Right renal cortex interstitium (tissue), 3 donors: ENCODE results near the gene OR4K1. TPM values are rescaled to one million over a fixed set of nuclear protein-coding genes. Genes with fewer than 3 reads are reported as not detected.
"Not testable (repeated sequence)": the region's sequence is repeated elsewhere in the genome, so short reads cannot be mapped to it uniquely, and the experiment has no call there.

Experiments used
- DNase-seq, 3 donors: peaks; one replicate each; pipeline ENCODE4 v3.0.0-alpha.2; 2013; ENCODE audit warnings: low read depth in 3 of 3, low spot score in 2 of 3
- polyA plus RNA-seq, 3 donors: library from polyadenylated mRNA; unstranded; fragments of 120-200 nt; gene quantifications; one replicate each; pipeline ENCODE4 v1.2.1, GENCODE V29; 2013; ENCODE audit not compliant: insufficient read length in 3 of 3

OR4K1 gene, protein sequence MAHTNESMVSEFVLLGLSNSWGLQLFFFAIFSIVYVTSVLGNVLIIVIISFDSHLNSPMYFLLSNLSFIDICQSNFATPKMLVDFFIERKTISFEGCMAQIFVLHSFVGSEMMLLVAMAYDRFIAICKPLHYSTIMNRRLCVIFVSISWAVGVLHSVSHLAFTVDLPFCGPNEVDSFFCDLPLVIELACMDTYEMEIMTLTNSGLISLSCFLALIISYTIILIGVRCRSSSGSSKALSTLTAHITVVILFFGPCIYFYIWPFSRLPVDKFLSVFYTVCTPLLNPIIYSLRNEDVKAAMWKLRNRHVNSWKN
- not detected for polyA plus RNA-seq

DNA sequence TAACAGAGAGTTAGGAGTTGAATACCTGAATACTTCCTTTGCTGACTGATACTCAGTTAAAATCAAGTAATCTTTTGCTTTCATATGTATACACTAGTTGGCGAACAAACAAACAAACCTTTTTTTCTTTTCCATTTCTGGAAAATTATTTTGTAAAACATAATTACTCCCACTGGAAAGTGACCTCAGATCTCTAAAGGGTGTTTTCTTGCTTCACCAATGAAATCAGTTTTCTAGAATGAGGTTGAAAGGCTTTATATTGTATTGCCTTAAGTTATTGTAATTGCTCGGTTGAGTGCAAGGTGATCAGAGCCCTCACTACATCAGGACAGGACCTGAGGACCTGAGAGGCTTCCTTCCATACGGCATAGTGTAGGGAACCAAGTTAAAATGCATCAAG is at the start of gene OR4K1:
Gene OR4K1, plus strand, starts transcription at position 301 of the 400 bp plus-strand sequence. CDS start 4,750 bp downstream, outside the sequence.
- DNase-seq, result no peak

DNA sequence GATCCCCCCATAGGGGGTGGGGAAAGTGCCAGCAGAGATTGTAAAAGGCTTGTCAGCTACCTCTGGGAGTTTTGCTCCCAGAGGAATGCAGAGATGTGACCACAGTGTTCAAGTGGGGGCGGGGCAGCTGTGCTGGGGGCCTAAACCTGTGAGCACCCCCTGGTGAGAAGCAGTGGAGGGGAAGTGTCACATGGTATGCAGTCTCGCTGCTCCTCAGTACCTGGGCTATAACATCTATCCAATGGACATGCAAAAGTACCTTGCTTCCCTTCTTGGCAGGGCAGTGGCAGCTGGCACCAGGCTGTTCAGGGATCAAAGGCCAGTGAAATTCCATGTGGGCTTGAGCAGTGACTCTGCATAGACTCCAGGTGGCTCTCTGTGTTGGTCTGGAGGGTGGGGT is 35.4 kb upstream of the OR4K1 start:
- DNase-seq, result no peak

DNA sequence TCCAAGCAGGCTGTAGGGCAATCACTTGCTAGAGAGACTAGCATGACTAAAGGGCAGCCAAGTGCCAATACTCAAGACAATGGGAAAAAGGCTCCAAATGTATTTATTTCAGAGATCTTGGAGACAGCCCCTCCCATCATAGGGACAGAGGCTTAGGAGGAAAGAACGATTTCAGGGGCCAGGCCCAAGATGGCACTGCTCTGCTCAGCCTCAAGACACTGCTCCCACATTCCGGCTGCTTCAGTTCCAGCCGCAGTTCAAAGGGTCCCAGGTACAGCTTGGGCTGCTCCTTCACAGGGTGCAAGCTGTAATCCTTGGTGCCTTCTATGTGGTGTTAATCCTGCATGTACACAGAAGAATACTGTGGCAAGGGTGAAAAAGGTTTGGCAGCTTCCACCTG is 29.7 kb upstream of the OR4K1 start:
- no peak for DNase-seq

DNA sequence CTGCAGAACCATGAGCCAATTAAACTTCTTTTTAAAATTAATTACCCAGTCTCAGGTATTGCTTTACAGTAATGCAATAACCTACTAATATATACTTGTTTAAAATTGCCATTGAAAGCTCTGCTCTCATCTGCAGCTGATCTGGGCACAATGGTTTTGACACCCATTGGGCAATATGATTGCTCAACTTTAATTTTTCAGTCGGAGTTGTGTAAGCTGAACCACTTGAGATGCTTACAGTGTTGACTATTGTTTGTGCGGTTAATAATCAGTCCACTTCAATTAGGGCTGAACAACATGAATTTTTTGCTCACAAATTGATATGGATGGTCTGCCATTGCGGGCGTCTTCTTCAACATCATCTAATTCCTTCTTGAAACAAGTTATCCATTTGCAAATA is 28.3 kb upstream of the OR4K1 start:
- no peak for DNase-seq

DNA sequence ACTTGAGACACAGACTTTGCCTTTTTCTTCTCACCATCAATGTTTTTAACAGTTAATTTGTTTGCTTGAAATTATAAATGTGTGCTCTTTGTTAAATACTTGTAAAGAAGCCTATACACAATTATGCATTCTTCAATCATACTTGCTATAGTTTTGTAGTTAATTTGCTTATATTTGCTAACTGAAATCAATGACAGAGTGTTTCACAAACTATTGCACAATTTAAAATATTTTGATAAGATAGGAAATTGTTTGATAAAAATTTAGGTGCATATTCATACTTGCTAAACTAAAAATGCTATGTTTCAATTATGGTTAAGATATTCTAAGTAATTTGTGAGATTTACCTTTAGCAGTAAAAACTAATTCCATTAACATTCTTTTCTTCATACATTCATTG is 24.1 kb upstream of the OR4K1 start:
- no peak for DNase-seq

DNA sequence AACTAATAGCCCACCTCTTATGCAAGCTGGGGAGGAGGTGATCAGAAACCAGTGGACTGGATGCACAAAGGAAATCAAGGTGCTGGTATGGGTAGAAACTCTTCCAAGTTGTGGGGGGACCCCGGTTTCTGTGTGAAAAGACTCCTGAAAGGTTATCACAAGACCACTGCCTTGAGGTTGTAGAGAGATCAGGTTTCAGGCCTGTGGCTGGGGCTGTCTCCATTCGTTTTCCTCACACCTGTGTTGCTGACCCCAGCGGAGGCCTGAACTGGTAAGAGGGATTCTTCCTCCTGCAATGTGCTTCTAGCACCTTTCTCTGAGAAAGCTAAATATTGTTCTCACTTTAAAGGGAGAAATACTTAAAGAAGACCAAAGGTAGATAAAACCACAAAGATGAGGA is 19.6 kb upstream of the OR4K1 start:
- no peak for DNase-seq

DNA sequence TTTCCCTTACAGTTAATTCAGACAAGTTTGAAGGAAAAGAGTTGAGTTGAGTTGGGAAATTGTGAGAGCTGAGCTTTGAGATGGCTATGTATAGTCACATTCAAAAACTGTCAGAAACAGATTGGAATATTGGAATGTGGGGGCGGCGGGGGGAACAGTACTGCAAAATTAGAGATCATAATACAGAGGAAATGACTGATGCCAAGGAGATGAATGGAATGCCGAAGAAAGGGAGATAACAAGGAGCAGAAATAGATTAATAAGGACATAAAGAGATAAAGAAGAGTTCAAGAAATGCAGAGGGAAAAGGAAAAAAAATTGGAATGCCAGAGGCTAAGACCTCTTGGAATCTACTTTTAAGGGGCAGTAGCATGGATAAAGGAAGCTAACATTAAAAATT is 13.5 kb upstream of the OR4K1 start:
- no peak for DNase-seq

DNA sequence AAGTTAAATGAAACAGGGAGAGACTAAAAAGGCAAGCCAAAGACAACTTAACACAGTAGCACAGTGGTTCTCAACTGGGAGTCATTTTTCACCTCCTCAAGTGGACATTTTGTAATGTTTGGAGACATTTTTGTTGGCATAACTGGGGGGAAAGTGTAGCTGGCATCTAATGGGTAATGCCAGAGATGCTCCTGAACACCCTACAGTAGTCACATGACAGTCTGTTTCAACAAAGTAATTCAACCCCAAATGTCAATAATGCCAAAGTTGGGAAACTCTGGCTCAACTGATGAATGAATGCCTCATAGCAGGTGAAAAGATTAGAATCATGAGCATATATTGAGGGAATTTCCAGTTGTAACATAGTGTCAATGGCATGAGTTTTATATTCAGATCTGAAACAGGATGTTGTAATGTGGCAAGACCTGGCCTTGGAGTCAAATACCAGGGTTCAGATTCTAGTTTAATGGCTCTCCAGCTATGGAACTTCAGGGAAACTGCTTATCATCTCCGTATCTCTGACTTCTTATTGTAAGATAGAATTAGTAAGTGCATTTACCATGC is 12.7 kb upstream of the OR4K1 start:
- no peak for DNase-seq

DNA sequence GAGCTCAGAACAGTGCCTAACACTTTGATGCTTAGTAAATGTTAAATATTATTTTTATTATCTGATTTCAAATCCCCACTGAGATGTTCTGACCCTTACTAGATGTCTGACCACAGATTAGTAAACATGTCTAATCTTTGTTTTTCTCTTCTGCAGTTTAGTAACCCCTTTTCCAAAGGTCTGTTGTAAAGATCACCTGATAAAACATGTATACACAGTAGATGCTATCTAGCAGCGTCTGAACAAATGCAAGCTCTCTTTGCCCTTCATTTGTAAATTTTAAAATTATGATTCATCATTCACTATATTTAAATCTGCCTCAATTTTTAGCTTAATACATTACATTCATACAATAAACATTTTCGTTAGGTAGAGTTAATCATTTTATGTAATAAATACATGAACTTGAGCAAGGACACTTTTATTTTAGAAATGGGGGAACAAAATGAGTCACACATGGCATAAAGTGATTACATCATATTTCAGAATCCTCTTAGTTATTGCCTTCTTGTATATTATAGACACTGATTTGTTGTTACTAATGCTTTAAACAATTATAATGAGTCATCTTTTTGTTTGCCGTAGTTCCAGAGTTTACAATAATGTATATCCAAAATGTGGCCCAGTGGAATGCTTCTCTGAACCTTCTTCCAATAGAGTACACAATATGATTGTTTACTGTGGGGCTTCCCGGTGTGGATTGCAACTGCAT is 12.0 kb upstream of the OR4K1 start:
- no peak for DNase-seq

DNA sequence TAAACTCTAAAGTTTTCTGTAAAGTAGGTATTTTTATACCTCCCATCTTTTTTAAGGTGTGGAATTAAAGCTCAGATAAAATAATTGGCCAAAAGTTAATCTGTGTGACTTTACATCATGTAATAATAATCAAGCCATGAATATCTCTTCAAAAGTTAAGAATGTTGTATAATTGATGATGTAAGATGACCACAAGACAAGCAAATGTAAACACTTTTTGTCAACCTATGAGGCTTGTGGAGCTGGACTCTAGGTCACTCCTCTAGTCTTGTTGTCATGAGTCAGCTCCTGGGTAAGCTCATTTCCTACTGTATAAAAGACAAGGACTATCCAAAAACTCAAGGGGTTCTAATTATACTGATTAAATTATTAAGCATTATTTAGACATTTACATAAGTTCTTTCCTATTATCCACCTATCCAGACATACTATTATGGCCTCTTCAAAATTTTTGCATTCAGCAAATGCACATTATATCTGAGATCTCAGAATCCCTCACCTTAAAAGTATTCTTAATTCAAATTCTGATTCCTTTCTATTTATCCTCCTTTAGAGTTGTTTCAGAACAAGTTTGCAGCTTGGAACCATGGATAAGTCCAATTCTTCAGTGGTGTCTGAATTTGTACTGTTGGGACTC is 10.6 kb upstream of the OR4K1 start, which contains the start of gene OR4K5:
Gene OR4K5, plus strand, starts transcription at position 587 of the 637 bp plus-strand sequence. Its CDS starts 0 bp downstream, at position 587.
- no peak for DNase-seq

DNA sequence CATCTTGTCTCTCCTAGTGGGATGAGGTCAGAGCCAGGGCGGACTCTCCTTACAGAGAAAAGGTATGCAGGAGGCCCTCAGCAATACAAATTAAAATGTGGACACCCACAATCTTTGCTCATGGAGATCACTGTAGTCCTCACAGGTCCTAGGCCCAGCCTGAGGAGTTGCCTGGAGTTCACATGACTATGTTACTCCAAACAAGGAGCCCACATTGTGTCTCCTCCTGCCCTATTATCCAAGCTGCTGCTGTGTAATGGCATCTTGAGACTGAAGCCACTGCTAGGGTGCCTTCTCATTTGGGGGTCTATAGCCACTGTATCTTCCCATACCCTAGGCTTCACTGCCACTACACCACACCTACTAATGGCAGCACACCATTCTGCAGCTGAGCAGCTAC is 11.0 kb downstream of the OR4K1 start:
- no peak for DNase-seq

DNA sequence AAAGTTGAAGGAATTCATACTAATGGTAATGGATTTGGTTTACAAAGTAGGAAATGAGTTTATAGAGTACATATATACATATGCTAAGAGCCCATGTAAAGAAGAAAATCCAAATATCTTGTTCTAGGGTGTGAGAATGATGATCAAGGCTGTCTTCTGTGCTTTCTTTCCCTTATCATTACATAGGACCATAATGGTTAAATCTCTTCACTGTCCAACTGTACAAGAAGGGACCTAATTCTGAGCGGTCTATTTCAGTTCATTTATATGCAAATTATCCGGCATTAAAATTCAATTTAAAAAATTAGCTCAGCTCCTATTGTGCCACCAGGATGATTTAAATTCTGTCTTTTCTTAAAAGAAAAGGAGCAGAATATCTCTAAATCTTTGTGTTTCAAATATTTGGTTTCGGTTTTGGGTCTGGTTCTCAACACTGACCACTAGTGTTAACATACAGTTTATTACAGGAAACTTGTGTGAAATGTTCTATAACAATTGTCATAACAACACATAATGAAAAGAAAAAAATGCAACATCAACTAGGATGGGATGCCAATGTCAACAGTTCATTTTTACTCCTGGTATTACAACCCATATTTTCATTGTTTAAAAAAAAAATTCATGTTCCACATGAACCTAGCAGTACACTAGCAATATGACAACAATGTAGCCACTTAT is 16.8 kb downstream of the OR4K1 start:
- DNase-seq, result no peak

DNA sequence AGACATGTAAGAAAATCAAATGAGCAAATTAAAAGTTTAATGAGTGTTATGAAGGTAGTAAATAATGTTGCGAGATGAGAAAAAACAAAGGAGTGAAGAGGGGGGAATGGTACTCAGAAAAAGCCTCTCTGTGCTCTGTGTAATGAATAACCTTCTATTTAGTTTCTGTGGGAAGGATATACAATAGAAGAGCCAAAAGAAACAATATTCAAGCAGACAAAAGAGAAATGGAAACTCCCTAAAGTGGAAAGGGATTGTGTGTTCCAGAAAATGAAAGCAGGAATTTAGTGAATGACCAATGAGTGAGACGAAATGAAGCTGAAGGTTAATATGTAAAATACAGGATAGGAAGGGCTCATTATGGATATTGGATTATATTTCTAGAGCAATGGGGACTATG is 18.5 kb downstream of the OR4K1 start:
- DNase-seq, result no peak

DNA sequence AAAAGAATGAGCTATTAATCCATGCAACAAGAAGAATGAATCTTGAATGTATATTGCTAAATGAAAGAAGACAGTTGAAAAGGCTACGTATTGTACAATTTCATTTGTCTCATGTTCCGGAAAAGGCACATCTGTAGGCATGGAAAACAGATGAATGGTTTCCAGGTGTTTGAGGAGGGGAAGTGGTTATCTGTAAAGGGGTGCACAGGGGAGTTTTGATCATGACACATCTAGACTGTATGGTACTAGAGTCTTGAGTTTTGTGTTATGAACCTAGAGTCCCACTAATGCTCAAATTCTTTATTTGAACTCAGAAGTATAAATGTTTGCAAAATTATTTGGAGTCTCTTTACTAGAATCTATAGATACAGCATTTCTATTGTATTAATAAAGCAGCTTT is 39.0 kb downstream of the OR4K1 start:
- DNase-seq, result not testable (repeated sequence)

DNA sequence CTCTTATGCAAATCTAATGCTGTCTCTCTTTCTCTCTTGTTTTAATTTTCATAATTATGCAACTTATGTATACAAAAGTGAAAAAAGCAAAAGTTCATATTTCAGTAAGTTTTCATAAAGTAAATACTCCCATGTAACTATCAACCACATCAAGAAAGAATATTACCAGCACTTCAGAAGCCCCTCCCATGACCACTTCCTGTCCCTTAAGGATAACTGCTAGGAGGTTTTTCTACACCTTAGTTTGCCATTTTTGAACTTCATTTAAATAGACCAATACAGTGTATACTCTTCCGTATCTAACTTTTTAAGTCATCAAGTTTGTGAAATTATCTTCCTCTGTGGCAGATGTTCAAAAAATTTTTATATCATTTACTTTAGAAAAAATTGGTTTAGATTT is 44.1 kb downstream of the OR4K1 start:
- no peak for DNase-seq

DNA sequence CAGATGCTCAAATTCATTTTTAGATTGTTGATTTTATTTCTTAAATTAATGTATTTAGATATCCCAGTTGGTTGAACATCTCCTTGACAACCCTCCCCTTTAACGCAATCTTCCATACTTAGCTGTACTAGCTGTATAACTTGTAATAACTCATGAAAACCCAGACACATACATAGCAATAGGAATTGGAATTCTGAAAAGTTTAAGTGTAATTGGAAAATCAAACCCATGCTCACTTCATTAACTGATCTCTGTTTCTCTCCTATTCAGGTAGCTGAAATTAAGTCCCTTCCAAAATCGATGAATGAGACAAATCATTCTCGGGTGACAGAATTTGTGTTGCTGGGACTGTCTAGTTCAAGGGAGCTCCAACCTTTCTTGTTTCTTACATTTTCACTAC is 44.6 kb downstream of the OR4K1 start, which contains the start of gene OR4K15:
Gene OR4K15, plus strand, starts transcription at position 301 of the 400 bp plus-strand sequence. Its CDS starts 0 bp downstream, at position 301.
- DNase-seq, result no peak

Other genes starting within 250 kb of the OR4K1 start
- gene OR11H2, start 217.0 kb upstream of the OR4K1 start, polyA plus RNA-seq, result not detected
- not detected for gene OR4Q3, start 187.3 kb upstream of the OR4K1 start, polyA plus RNA-seq
- gene OR4M1, start 157.4 kb upstream of the OR4K1 start, polyA plus RNA-seq, result not detected
- not detected for gene OR4N2, start 127.1 kb upstream of the OR4K1 start, polyA plus RNA-seq
- gene OR4K2, start 55.8 kb upstream of the OR4K1 start, polyA plus RNA-seq, result not detected
- not detected for gene OR4K5, start 10.3 kb upstream of the OR4K1 start, polyA plus RNA-seq
- gene OR4K15, start 44.7 kb downstream of the OR4K1 start, polyA plus RNA-seq, result not detected
- not detected for gene OR4Q2, start 71.2 kb downstream of the OR4K1 start, polyA plus RNA-seq
- not detected for gene OR4K14, start 88.4 kb downstream of the OR4K1 start, polyA plus RNA-seq
- not detected for gene OR4K13, start 105.1 kb downstream of the OR4K1 start, polyA plus RNA-seq
- not detected for gene OR4L1, start 129.1 kb downstream of the OR4K1 start, polyA plus RNA-seq
- gene OR4K17, start 179.8 kb downstream of the OR4K1 start, polyA plus RNA-seq, result under 1 TPM in 2 of 3 donors, not detected in 1; 0.03 to 0.07 TPM
- not detected for gene OR4N5, start 207.9 kb downstream of the OR4K1 start, polyA plus RNA-seq